Parathyroid adenoma (tissue), 2 donors: ENCODE results near the gene NTN3.

Source experiments
- H2AFZ ChIP-seq: fragments of 300-600 bp; sonication (generic); one replicate; pipeline ENCODE4 v1.7.0; 2017; ENCODE audit warnings: antibody characterized with exemption, mild to moderate bottlenecking
- H3K27ac ChIP-seq: fragments of 300-600 bp; sonication (generic); one replicate; pipeline ENCODE4 v1.7.0; 2017
- H3K27me3 ChIP-seq: fragments of 300-600 bp; sonication (generic); one replicate; pipeline ENCODE4 v1.7.0; 2017; ENCODE audit warnings: low read length; ENCODE audit not compliant: control insufficient read depth, insufficient read depth
- H3K36me3 ChIP-seq: fragments of 300-600 bp; sonication (generic); one replicate; pipeline ENCODE4 v1.7.0; 2017; ENCODE audit warnings: low read length; ENCODE audit not compliant: control insufficient read depth, insufficient read depth
- H3K4me1 ChIP-seq: fragments of 300-600 bp; sonication (generic); one replicate; pipeline ENCODE4 v1.7.0; 2017; ENCODE audit warnings: control low read depth
- H3K4me2 ChIP-seq: fragments of 300-600 bp; sonication (generic); one replicate; pipeline ENCODE4 v1.7.0; 2017; ENCODE audit warnings: low read length
- H3K4me3 ChIP-seq: fragments of 300-600 bp; sonication (generic); one replicate; pipeline ENCODE4 v1.7.0; 2017; ENCODE audit warnings: low read depth, low read length
- H3K79me2 ChIP-seq: fragments of 300-600 bp; sonication (generic); one replicate; pipeline ENCODE4 v1.7.0; 2017; ENCODE audit warnings: control low read depth
- H3K9ac ChIP-seq: fragments of 300-600 bp; sonication (generic); one replicate; pipeline ENCODE4 v1.7.0; 2017; ENCODE audit warnings: mild to moderate bottlenecking
- H3K9me3 ChIP-seq: fragments of 300-600 bp; sonication (generic); one replicate; pipeline ENCODE4 v1.7.0; 2017; ENCODE audit warnings: low read length; ENCODE audit not compliant: control insufficient read depth
- TF ChIP-seq, protein P1 (sequence below): fragments of 300-600 bp; sonication (generic); IDR thresholded peaks from one replicate; pipeline ENCODE4 v1.7.0; 2017; ENCODE audit warnings: antibody characterized with exemption, mild to moderate bottlenecking
- donor health status: primary hyperparathyroidism.

Gene NTN3

DNA sequence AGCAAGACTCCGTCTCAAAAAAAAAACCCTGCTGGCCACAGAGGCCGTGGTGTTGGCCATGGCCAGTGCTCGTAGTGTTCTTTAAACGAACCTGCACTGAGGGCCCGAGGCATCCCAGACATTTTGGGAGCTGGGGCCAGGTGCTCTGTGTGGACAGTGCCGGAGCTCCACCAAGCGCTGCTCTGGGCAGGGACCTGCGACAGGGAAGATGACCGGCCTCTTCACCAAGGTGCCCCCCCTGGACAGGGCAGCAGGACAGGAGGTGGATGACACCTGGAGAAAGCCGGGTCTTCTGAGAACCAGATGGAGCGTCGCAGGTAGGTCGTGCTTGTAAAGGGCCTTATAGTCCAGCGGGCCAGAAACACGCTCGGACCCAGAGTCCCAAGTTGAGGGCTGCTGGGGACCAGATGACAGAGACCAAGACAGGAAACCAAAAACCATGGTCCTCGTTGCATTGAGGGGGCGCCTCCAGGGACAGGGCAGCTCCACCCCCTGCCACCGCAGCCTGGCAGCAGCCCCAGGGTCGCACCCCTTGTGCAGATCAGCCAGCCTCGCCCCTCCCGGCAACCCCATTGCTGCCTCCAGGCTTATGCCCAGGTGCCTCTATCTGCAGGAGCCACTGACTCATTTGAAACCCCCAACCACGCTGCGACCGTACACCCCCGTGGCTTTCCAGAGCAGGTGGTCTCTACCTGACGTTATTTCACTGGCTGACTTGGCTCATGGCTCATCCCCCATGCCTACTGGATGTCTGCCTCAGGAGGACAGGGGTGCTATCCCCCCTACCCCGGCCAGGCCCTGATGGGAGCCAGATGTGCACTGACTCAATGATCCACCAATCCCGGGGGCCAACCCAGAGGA lies 4.2 kb upstream of the NTN3 start:
- H3K36me3 ChIP-seq: no peaks in the 10 kb centered on the region
- H3K27me3 ChIP-seq: no peaks in the 10 kb centered on the region
- no peaks in the 10 kb centered on the region for H3K79me2 ChIP-seq
- no peaks in the 10 kb centered on the region for H3K9me3 ChIP-seq
- H3K4me1 ChIP-seq: peaks cover 9% of the 10 kb centered on the region
- TF ChIP-seq, protein P1, sequence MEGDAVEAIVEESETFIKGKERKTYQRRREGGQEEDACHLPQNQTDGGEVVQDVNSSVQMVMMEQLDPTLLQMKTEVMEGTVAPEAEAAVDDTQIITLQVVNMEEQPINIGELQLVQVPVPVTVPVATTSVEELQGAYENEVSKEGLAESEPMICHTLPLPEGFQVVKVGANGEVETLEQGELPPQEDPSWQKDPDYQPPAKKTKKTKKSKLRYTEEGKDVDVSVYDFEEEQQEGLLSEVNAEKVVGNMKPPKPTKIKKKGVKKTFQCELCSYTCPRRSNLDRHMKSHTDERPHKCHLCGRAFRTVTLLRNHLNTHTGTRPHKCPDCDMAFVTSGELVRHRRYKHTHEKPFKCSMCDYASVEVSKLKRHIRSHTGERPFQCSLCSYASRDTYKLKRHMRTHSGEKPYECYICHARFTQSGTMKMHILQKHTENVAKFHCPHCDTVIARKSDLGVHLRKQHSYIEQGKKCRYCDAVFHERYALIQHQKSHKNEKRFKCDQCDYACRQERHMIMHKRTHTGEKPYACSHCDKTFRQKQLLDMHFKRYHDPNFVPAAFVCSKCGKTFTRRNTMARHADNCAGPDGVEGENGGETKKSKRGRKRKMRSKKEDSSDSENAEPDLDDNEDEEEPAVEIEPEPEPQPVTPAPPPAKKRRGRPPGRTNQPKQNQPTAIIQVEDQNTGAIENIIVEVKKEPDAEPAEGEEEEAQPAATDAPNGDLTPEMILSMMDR: no peak
- no peak overlapping the region for H3K4me3 ChIP-seq
- no peak overlapping the region for H3K4me2 ChIP-seq
- H2AFZ ChIP-seq: peak overlapping the region; percentile 79
- no peak overlapping the region for H3K27ac ChIP-seq
- H3K9ac ChIP-seq: no peak overlapping the region

DNA sequence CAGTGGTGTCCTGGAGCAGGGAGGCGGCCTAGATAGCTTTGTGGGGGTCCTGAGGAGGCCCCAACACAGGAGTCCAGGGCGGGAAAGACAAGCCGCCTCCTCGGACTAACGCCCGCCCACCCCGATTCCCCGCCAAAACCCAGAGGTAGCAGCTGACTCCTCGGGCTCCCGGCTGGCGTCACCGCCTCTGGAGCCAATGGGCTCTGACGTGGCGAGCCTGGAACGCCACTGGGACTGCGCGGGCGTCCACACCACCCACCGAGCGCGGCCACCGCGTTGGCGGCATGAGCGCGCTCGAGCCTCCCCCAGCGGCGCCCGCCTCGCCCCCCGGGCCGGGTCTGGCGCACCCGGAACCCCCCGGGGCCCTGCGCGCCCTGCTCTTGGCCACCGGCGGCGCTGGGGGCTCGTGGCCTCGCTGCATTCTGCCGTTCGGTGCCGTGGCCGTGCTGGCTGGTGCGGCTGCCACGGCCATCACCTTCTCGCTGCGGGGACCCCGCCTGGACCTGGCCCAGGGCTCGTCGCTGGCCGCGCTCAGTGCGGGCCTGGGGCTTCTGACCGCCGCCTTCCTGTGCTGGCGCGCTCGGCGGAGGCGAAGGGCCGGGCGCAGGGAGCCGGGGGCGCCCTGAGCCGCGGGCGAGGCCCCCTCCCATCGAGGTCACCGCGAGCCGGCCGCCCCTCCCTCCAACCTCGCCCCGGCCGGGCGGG lies 3.4 kb upstream of the NTN3 start:
- TF ChIP-seq, protein P1: no peak
- H3K27ac ChIP-seq: no peak overlapping the region
- H3K4me1 ChIP-seq: peaks cover 9% of the 10 kb centered on the region
- peak overlapping the region; percentile 11 for H3K4me3 ChIP-seq
- H2AFZ ChIP-seq: peak overlapping the region; percentile 79
- H3K79me2 ChIP-seq: no peaks in the 10 kb centered on the region
- no peak overlapping the region for H3K9ac ChIP-seq
- no peaks in the 10 kb centered on the region for H3K27me3 ChIP-seq
- H3K9me3 ChIP-seq: no peaks in the 10 kb centered on the region
- peak overlapping the region; percentile 60 for H3K4me2 ChIP-seq
- H3K36me3 ChIP-seq: no peaks in the 10 kb centered on the region

- TF ChIP-seq, protein P1: no peak
- Histone ChIP-seq H3K27me3 (no peaks in the 10 kb centered on the region), H3K9ac (no peak overlapping the region), H3K36me3 (no peaks in the 10 kb centered on the region), H3K4me3 (peak overlapping the region; percentile 11), H2AFZ (peak overlapping the region; percentile 79), H3K9me3 (no peaks in the 10 kb centered on the region), H3K79me2 (no peaks in the 10 kb centered on the region), H3K4me1 (peaks cover 9% of the 10 kb centered on the region), H3K27ac (no peak overlapping the region), H3K4me2 (peak overlapping the region; percentile 60)
Observed at GRCh38 chr16:2468233-2468724, 2.8 kb upstream of the NTN3 start.

- TF ChIP-seq, protein P1: no peak
- no peak overlapping the region for H3K27ac ChIP-seq
- no peak overlapping the region for H2AFZ ChIP-seq
- H3K4me3 ChIP-seq: no peak overlapping the region
- H3K79me2 ChIP-seq: no peaks in the 10 kb centered on the region
- H3K27me3 ChIP-seq: no peaks in the 10 kb centered on the region
- H3K4me1 ChIP-seq: peaks cover 12% of the 10 kb centered on the region
- H3K9me3 ChIP-seq: no peaks in the 10 kb centered on the region
- no peaks in the 10 kb centered on the region for H3K36me3 ChIP-seq
- no peak overlapping the region for H3K9ac ChIP-seq
- H3K4me2 ChIP-seq: peak overlapping the region; percentile 60
Observed at GRCh38 chr16:2468725-2469398, 2.2 kb upstream of the NTN3 start.
